GM12878 (cell line): Measurements from ENCODE around the gene MYO1D.

Experiments used
- CHD2 ChIP-seq: IDR thresholded peaks from 2 replicates; pipeline ENCODE4 v1.6.1; 2011; ENCODE audit warnings: low read depth, low read length, improper control_type of control experiment, borderline replicate concordance
- EGR1 ChIP-seq, 2 experiments: IDR thresholded peaks; 1 replicate in 1 of 2; 2 replicates in 1 of 2; pipeline ENCODE4 v1.6.1; 2011 to 2012; ENCODE audit warnings: low read depth in 2 of 2, low read length in 2 of 2, borderline replicate concordance in 1 of 2, mild to moderate bottlenecking in 1 of 2, moderate library complexity in 1 of 2
- EP300 ChIP-seq, 2 experiments: fragments of 150-350 bp in 1 of 2; IDR thresholded peaks; 2 replicates each; pipeline ENCODE4 v1.6.1; 2011 to 2012; ENCODE audit warnings: low read depth in 2 of 2, low read length in 2 of 2, borderline replicate concordance in 1 of 2, improper control_type of control experiment in 1 of 2, inconsistent platforms in 1 of 2; ENCODE audit not compliant: control insufficient read depth in 1 of 2
- MTA3 ChIP-seq: IDR thresholded peaks from 2 replicates; pipeline ENCODE4 v1.6.1; 2012; ENCODE audit warnings: low read length, inconsistent platforms, borderline replicate concordance
- POLR2A ChIP-seq: IDR thresholded peaks from 2 replicates; pipeline ENCODE4 v1.6.1; 2011; ENCODE audit warnings: low read depth, mild to moderate bottlenecking, low read length
- POLR2AphosphoS2 ChIP-seq: IDR thresholded peaks from 2 replicates; pipeline ENCODE4 v1.6.1; 2011; ENCODE audit warnings: low read depth, mild to moderate bottlenecking, low read length, improper control_type of control experiment, moderate library complexity
- POLR2AphosphoS5 ChIP-seq: IDR thresholded peaks from 2 replicates; pipeline ENCODE4 v1.6.1; 2011; ENCODE audit warnings: mild to moderate bottlenecking, low read length, inconsistent platforms
- SMC3 ChIP-seq: IDR thresholded peaks from 2 replicates; pipeline ENCODE4 v1.6.1; 2011; ENCODE audit warnings: low read length, improper control_type of control experiment, borderline replicate concordance
- YY1 ChIP-seq: IDR thresholded peaks from 2 replicates; pipeline ENCODE4 v1.6.1; 2011; ENCODE audit warnings: low read depth, mild to moderate bottlenecking, low read length
- TF ChIP-seq, protein P1 (sequence below): IDR thresholded peaks from 2 replicates; pipeline ENCODE4 v1.6.1; 2012; ENCODE audit warnings: low read depth, low read length, improper control_type of control experiment
- TF ChIP-seq, protein P2 (sequence below), 3 experiments: IDR thresholded peaks in 2 of 3; conservative IDR thresholded peaks in 1 of 3; 2 replicates each; pipeline ENCODE4 v1.5.1; 2011; ENCODE audit warnings: low read depth in 3 of 3, low read length in 3 of 3, mild to moderate bottlenecking in 3 of 3, control low read depth in 2 of 3, moderate library complexity in 2 of 3, inconsistent platforms in 1 of 3, mixed read lengths in 1 of 3; ENCODE audit not compliant: control insufficient read depth in 2 of 3, insufficient read depth in 1 of 3; ENCODE audit errors: extremely low read depth in 1 of 3
- TF ChIP-seq, protein P3 (sequence below): fragments of 450-650 bp; formaldehyde crosslinking; IDR thresholded peaks from 2 replicates; pipeline ENCODE4 v1.4.0; 2022; ENCODE audit warnings: mild to moderate bottlenecking, moderate library complexity

DNA sequence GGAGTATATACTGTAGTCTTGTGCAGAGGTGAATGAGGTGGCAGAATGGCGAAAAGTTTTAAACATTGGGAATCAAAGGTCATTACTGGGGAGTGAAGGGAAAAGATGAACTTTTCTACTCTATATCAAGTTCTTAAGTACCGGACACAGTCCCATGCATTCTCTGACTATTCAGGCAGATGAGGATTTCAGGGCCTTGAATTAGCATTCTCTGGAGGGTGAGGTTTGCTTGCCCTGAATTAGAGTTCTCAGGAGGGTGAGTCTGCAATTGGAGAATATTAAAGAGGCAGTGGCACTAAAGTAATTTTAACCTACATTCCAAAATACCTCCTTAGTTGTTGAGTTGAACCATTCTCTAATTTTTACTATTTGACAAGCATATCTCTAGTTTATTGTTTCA lies 423.6 kb downstream of the MYO1D start:
- TF ChIP-seq MTA3 (no peak), POLR2AphosphoS5 (no peak), YY1 (no peak), POLR2AphosphoS2 (no peak), SMC3 (no peak), POLR2A (no peak), EGR1 (IDR thresholded peaks at IDR 0.05; ENCODE audit: borderline replicate concordance in 1 of 2, low read depth in 2 of 2, low read length in 2 of 2) (no peak), CHD2 (no peak), EP300 (IDR thresholded peaks at IDR 0.05; ENCODE audit: borderline replicate concordance in 1 of 2, control insufficient read depth in 1 of 2, low read depth in 2 of 2, low read length in 2 of 2) (no peak)
- TF ChIP-seq, protein P1, sequence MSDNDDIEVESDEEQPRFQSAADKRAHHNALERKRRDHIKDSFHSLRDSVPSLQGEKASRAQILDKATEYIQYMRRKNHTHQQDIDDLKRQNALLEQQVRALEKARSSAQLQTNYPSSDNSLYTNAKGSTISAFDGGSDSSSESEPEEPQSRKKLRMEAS: no peak
- TF ChIP-seq, protein P2, sequence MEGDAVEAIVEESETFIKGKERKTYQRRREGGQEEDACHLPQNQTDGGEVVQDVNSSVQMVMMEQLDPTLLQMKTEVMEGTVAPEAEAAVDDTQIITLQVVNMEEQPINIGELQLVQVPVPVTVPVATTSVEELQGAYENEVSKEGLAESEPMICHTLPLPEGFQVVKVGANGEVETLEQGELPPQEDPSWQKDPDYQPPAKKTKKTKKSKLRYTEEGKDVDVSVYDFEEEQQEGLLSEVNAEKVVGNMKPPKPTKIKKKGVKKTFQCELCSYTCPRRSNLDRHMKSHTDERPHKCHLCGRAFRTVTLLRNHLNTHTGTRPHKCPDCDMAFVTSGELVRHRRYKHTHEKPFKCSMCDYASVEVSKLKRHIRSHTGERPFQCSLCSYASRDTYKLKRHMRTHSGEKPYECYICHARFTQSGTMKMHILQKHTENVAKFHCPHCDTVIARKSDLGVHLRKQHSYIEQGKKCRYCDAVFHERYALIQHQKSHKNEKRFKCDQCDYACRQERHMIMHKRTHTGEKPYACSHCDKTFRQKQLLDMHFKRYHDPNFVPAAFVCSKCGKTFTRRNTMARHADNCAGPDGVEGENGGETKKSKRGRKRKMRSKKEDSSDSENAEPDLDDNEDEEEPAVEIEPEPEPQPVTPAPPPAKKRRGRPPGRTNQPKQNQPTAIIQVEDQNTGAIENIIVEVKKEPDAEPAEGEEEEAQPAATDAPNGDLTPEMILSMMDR (IDR thresholded peaks at IDR 0.05 in 2 of 3, conservative IDR thresholded peaks at IDR 0.05 in 1 of 3; ENCODE audit: control insufficient read depth in 2 of 3, extremely low read depth in 1 of 3, insufficient read depth in 1 of 3, low read depth in 3 of 3, low read length in 3 of 3): no peak
- TF ChIP-seq, protein P3, sequence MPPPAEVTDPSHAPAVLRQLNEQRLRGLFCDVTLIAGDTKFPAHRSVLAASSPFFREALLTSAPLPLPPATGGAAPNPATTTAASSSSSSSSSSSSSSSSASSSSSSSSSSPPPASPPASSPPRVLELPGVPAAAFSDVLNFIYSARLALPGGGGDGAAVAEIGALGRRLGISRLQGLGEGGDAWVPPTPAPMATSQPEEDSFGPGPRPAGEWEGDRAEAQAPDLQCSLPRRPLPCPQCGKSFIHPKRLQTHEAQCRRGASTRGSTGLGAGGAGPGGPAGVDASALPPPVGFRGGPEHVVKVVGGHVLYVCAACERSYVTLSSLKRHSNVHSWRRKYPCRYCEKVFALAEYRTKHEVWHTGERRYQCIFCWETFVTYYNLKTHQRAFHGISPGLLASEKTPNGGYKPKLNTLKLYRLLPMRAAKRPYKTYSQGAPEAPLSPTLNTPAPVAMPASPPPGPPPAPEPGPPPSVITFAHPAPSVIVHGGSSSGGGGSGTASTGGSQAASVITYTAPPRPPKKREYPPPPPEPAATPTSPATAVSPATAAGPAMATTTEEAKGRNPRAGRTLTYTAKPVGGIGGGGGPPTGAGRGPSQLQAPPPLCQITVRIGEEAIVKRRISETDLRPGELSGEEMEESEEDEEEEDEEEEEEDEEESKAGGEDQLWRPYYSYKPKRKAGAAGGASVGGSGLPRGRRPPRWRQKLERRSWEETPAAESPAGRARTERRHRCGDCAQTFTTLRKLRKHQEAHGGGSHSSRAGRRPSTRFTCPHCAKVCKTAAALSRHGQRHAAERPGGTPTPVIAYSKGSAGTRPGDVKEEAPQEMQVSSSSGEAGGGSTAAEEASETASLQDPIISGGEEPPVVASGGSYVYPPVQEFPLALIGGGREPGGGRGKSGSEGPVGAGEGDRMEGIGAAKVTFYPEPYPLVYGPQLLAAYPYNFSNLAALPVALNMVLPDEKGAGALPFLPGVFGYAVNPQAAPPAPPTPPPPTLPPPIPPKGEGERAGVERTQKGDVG (CRISPR knock-in tag): no peak
